ENCODE data around the gene PTPRF.

PTPRF gene

DNA sequence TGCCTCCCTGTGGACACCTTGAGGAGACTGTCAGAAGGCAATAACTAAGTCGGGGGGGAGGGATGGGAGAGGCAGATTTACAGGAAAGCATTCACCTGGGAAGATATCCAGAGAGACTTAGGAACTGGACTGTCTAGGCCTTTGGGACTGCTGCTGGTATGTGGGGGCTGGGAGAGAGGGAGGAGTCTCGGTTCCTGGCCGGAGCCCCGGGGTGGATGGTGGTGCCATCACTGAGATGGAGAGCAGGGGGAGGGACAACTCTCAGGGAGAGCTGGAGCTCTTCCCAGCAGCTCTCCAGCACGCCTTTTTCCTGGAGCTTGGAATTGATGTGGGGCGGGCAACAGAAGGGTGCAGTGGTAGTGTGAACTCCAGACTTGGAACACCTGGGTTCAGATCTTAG lies 22.1 kb downstream of the PTPRF start:
- TF ChIP-seq JUND (IDR thresholded peaks at IDR 0.05; ENCODE audit: low read depth), result no peak
- in situ Hi-C loops (cut with HindIII; ENCODE audit: low pct_unique_long_range_greater_than_20kb, low sequenced_read_pairs), result no loop called here
- DNase-seq (ENCODE audit: low read depth in 1 of 2, low spot score in 1 of 2), result peak in 1 of 2 experiments; percentile 47

DNA sequence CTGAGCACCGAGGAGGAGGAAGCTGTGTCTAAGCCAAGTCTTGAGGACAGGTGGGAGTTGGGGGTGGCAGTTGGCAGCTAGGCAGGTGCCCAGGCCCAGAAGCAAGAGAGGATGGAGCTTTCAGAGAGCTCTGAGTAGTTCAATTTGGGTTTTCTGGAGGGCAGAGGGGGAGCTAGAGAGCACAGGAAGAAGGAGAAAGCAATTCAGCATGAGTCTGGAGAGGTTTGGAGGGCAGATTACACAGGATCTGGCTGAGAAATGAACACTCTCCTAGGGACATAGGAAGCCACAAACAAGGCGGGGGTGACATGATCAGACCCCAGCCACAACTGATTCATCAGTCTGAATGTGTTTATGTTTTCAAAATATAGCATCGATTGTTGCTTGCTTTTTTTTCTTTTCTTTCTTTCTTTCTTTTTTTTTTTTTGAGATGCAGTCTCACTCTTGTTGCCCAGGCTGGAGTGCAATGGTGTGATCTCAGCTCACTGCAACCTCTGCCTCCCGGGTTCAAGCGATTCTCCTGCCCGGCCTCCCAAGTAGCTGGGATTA lies 23.8 kb downstream of the PTPRF start:
- in situ Hi-C loops (cut with HindIII; ENCODE audit: low pct_unique_long_range_greater_than_20kb, low sequenced_read_pairs), result no loop called here
- no peak for TF ChIP-seq JUND (IDR thresholded peaks at IDR 0.05; ENCODE audit: low read depth)
- DNase-seq (ENCODE audit: low read depth in 1 of 2, low spot score in 1 of 2), result peak; percentile 51 to 64

DNA sequence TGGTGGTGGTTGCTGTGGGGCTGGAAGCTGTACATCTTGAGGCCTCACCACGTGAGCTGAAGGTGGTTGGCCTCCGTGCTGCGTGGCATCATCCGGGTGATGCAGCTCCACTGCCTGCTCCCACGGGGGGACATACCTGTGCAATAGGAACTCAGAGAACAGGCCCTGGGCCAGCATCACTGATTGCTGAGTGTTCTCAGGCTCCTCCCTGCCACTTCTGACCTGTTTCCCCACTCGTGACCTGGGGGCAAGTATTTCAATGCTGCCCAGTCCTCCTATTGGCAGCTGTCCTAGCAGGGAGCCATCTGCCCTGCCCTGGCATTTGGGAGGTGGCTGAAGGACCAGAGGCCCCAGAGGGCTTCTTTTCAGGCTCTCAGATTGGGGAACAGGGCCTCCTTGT lies 26.1 kb downstream of the PTPRF start:
- DNase-seq (ENCODE audit: low read depth in 1 of 2, low spot score in 1 of 2), result no peak
- in situ Hi-C loops (cut with HindIII; ENCODE audit: low pct_unique_long_range_greater_than_20kb, low sequenced_read_pairs), result no loop called here

DNA sequence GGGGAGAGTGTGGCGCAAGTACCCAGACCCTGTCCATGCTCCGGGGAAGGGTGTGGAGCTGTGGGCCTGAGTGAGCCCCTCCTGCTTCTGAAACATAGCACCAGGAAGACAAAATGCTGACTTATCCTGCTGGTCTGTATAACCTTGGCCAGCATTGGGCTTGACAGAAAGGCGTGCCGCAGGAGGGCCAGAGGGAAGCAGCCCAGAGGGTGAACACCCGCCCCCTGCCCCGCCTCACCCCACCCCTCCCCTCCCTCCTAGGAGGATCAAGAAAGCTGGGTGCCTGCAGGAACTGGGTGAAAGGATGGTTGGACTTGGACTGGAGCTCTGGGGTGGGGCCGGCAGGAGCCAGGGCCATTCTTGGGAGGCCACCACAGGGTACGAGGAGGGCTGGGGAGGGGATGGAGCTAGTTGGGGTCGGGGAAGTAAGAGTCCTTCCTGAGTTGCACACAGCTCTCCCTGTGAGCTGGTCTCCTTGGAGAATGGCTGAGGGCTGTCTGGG lies 27.1 kb downstream of the PTPRF start:
- no peak for TF ChIP-seq JUND (IDR thresholded peaks at IDR 0.05; ENCODE audit: low read depth)
- in situ Hi-C loops (cut with HindIII; ENCODE audit: low pct_unique_long_range_greater_than_20kb, low sequenced_read_pairs), result no loop called here
- no peak for DNase-seq (ENCODE audit: low read depth in 1 of 2, low spot score in 1 of 2)

More for the DNA sequence above, 26.1 kb downstream of the PTPRF start:
- TF ChIP-seq JUND (IDR thresholded peaks at IDR 0.05; ENCODE audit: low read depth), result no peak

DNA sequence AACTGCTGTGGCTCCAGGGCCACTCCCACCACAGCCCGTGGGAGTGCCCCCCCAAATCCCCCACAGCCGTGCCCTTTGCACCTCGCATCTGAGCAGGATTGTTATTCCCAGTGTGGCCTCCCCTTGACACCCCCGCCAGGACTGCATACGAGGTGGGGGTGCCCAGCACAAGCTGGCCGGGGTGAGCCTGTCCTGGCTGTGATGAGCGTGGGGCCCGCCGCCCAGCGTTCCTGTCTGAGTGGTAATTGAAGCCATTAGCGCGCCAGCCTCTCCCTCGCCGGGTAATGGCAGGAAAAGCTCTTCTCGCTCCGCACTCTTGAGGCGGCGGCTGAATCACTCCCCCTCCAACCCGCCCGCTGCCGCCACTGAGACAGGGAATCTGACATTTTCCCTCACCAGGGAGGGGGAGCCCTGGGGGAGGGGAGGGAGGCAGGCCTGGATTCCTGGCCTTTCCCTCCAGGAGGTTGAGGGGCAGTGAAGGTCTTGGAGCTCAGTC lies 27.7 kb downstream of the PTPRF start:
- no peak for TF ChIP-seq JUND (IDR thresholded peaks at IDR 0.05; ENCODE audit: low read depth)
- in situ Hi-C loops (cut with HindIII; ENCODE audit: low pct_unique_long_range_greater_than_20kb, low sequenced_read_pairs), result no loop called here
- DNase-seq (ENCODE audit: low read depth in 1 of 2, low spot score in 1 of 2), result no peak

DNA sequence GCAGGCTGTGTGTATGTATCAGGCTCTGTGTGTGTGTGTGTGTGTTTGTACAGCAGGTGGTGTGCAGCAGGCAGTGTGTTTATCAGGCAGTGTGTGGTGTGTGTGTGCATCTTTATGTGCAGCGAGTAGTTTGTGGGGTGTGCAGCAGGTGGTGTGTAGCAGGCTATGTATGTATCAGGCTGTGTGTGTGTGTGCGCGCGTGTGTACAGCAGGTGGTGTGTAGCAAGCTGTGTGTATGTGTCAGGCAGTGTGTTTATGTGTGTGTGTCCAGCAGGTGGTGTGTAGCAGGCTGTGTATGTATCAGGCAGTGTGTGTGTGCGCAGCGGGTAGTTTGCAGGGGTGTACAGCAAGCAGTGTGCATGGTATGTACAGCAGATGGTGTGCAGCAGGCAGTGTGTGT lies 29.0 kb downstream of the PTPRF start:
- no peak for TF ChIP-seq JUND (IDR thresholded peaks at IDR 0.05; ENCODE audit: low read depth)

DNA sequence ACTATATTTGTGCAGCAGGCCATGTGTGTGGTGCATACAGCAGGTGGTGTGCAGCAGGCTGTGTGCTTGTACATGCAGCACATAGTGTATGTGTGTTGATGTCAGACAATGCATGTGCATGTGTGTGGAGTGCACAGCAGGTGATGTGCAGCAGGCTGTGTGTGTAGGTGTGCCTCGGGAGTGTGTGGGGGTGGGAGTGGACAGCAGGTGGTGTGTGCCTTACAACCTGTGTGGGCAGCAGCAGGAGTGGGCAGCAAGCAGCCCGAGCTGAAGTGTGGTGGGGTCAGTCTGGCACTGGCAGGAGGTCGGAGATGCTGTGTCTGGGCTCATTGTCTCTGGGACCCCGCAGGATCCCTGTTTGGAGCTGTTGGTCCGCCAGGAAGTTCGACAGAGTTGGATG lies 29.6 kb downstream of the PTPRF start:
- in situ Hi-C loops (cut with HindIII; ENCODE audit: low pct_unique_long_range_greater_than_20kb, low sequenced_read_pairs), result no loop called here
- no peak for DNase-seq (ENCODE audit: low read depth in 1 of 2, low spot score in 1 of 2)
- TF ChIP-seq JUND (IDR thresholded peaks at IDR 0.05; ENCODE audit: low read depth), result no peak

More for the DNA sequence above, 29.0 kb downstream of the PTPRF start:
- in situ Hi-C loops (cut with HindIII; ENCODE audit: low pct_unique_long_range_greater_than_20kb, low sequenced_read_pairs), result no loop called here
- DNase-seq (ENCODE audit: low read depth in 1 of 2, low spot score in 1 of 2), result no peak

DNA sequence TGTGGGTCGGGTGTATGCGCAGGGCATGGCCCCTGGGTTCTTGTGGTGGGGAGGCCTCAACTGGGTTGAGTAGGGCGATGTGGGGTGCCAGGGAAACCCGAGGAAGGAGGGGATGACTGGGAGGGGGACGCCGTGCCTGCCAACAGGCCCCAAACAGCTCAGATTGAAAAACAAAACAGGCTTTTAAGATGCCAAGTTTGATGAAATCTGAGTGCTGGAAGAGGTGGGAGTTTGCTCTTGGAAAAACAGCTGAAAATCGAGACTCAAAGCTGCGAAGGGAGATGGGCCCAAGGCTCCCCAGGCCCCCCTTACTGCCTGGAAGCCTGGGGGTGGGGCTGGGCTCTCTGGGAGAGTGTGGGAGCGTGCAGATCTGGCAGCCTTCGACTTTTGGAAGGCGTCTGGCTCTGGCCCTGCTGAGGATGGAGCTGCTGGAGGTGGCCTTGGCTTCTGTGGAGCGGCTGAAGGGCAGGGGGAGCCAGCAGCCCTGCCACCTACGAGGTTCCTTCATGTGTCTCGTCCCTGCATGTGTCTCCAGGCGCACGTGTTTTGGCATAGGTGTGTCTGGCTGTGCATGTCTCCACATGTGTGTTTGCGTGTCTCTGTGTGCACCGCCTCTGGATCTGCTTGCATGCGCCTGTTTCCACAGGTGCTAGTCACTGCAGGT lies 33.3 kb downstream of the PTPRF start:
- in situ Hi-C loops (cut with HindIII; ENCODE audit: low pct_unique_long_range_greater_than_20kb, low sequenced_read_pairs), result no loop called here
- no peak for DNase-seq (ENCODE audit: low read depth in 1 of 2, low spot score in 1 of 2)
- no peak for TF ChIP-seq JUND (IDR thresholded peaks at IDR 0.05; ENCODE audit: low read depth)

DNA sequence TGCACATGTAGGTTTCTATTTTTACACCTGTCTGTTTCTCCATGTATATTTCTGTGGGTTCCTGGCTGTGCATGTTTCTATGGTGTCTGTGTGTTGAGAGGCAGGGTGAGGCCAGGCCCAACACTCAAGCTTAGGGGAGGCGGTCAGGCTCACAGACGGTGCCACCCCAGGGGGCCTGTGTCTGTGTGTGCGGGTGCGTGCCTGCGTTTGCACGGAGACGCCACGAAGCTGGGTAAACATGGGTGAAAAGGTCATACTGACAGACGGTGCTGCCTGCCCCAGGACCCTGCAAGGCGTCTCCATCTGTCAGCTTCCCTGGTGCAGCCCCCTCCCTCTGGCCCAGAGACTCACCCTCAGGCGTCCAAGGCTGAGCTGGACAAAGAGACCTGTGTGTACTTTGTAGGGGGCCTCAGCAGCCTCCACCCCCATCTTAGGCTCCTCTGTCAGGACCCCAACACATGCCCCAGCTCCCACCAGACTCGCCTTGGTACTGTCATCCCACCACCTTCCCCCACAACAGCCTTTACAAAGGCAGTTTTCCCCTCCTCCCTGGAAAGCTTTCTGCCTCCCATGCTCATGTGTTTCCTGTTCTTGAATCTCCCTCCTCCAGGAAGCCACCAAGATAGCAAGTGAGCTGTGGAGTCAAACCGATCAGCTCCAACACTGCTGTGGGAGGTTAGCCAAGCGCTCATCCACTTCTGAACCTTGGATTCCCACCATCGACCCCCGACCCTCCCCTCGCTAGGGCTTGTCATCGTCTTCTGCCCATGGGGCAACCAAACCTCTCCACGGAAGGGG lies 34.1 kb downstream of the PTPRF start:
- no peak for TF ChIP-seq JUND (IDR thresholded peaks at IDR 0.05; ENCODE audit: low read depth)
- in situ Hi-C loops (cut with HindIII; ENCODE audit: low pct_unique_long_range_greater_than_20kb, low sequenced_read_pairs), result no loop called here
- DNase-seq (ENCODE audit: low read depth in 1 of 2, low spot score in 1 of 2), result no peak

DNA sequence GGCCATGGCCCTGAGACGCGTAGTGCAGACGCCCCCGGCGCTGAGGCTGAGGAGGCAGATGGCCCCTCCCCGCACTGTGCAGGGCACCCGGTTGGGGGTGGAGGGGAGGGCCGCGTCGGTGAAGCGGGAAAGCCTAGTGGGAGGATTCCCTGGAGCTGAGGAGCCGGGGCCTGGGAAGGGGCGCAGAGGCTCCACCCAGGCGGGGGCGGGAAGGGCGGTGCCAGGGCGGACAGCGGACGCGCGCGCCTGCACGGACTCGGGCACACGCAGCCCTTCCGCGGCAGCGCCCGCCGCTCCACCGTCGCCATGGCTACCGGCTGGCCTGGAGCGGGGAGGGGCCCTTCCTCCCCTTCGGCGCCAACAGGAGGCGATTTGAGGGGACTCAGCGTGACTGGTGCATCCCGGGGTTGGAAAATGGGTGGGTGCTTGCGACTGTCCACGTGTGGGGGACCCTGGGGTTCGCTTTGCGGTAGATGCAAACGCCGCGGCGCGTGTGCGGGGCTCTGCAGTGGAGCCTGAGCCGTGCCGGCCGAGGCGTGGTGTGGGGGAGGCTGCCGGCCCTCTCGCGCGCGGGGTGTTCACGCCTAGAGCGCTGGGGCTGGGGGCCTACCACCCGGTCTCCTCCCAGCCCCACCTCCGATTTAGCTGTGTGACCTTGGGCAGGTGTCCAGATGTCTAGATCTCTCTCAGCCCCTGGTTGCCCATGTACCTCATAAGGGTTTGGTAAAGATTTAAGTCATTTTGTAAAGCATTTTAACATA lies 35.1 kb downstream of the PTPRF start:
- no peak for DNase-seq (ENCODE audit: low read depth in 1 of 2, low spot score in 1 of 2)
- no peak for TF ChIP-seq JUND (IDR thresholded peaks at IDR 0.05; ENCODE audit: low read depth)
- in situ Hi-C loops (cut with HindIII; ENCODE audit: low pct_unique_long_range_greater_than_20kb, low sequenced_read_pairs), result no loop called here

DNA sequence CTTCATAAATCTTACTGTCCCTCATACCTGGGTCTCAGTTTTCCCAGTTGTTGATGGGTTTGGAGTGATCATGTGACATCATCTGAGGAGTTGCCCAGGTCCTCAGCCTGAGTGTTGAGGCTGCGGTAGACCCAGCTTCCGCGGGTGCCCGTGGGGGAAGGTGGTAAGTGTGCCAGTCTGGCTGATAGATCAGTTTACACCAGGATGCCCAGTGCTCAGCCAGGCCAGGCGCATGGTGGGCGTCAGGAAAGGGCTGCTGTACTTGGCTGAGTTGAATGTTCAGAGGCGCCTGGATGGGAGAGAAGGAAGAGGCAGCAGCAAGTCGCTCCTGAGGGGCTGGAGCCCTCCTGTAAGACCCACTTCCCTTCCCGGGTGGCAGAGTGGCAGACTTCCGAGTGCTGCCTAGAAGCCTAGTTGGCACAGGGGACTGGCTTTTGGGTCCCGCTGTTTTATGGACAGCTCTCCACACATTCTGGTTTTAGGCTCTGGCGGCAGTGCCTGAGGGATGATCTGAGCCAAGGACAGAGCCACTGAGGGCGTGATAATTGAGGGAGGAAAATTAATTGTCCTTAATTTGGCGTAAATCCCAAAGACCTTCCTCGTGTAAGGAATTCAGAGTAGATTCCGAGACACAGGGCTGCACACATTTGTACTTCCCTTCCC lies 35.8 kb downstream of the PTPRF start:
- in situ Hi-C loops (cut with HindIII; ENCODE audit: low pct_unique_long_range_greater_than_20kb, low sequenced_read_pairs), result no loop called here
- no peak for TF ChIP-seq JUND (IDR thresholded peaks at IDR 0.05; ENCODE audit: low read depth)

DNA sequence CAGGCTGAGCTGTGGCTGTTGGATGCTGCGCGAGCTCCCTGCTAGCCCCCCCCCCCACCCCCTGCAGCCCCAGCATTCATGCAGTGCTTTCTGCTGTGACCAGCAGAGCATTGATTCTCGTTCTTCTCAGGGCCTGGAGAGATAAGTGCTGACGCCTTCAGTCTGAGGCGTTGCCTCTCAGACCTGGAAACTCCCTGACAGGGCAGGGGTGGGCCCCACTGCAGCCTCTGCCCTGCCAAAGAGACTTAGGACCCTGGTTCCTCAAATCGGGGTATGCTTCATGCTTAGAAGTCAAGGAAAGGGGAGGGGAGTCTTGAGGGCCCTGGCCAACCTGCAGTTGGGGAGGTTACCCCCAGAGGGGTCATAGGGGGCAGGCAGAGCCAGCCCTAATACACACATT lies 38.5 kb downstream of the PTPRF start:
- in situ Hi-C loops (cut with HindIII; ENCODE audit: low pct_unique_long_range_greater_than_20kb, low sequenced_read_pairs), result no loop called here
- no peak for TF ChIP-seq JUND (IDR thresholded peaks at IDR 0.05; ENCODE audit: low read depth)
- no peak for DNase-seq (ENCODE audit: low read depth in 1 of 2, low spot score in 1 of 2)

More for the DNA sequence above, 35.8 kb downstream of the PTPRF start:
- DNase-seq (ENCODE audit: low read depth in 1 of 2, low spot score in 1 of 2), result no peak
